Stimulated activated CD4-positive, alpha-beta T cell treated with anti-CD3 and anti-CD28 coated beads, Interleukin-4, amount 100 ng/mL, for 1 hour (primary cell): ENCODE data around the gene SOX18.
A peak's percentile ranks its signal among the peaks of the same experiment; 100 is the strongest.
"Not testable (repeated sequence)": the region's sequence is repeated elsewhere in the genome, so short reads cannot be mapped to it uniquely, and the experiment has no call there.

Source experiments
- DNase-seq: peaks from one replicate; pipeline ENCODE4 v3.0.0-alpha.2; 2020

Gene SOX18

GRCh38 chr20:64049060-64049877, at the start of gene SOX18:
SOX18 (minus strand) TSS chr20:64049639; CDS start chr20:64049516, 123 bp downstream.
- peak; percentile 34 for DNase-seq

GRCh38 chr20:64098471-64099013, 49.1 kb upstream of the SOX18 start:
- DNase-seq, result no peak

GRCh38 chr20:64096535-64096934, 47.1 kb upstream of the SOX18 start:
- no peak for DNase-seq

GRCh38 chr20:64095927-64096326, 46.5 kb upstream of the SOX18 start:
- no peak for DNase-seq

GRCh38 chr20:64095455-64095854, 46.0 kb upstream of the SOX18 start:
- DNase-seq, result no peak

GRCh38 chr20:64093013-64093503, 43.6 kb upstream of the SOX18 start:
- DNase-seq, result no peak

GRCh38 chr20:64092258-64093012, 43.0 kb upstream of the SOX18 start:
- DNase-seq, result no peak

- DNase-seq, result no peak
Observed at GRCh38 chr20:64091770-64092169, 42.3 kb upstream of the SOX18 start.

GRCh38 chr20:64091340-64091739, 41.9 kb upstream of the SOX18 start:
- no peak for DNase-seq

- DNase-seq, result no peak
Observed at GRCh38 chr20:64090165-64090564, 40.7 kb upstream of the SOX18 start.

GRCh38 chr20:64088586-64088985, 39.1 kb upstream of the SOX18 start:
- DNase-seq, result not testable (repeated sequence)

- not testable (repeated sequence) for DNase-seq
Observed at GRCh38 chr20:64087226-64087825, 37.9 kb upstream of the SOX18 start.

- DNase-seq, result no peak
Observed at GRCh38 chr20:64086801-64087200, 37.4 kb upstream of the SOX18 start.

GRCh38 chr20:64084685-64085152, 35.3 kb upstream of the SOX18 start:
- no peak for DNase-seq

GRCh38 chr20:64083804-64084684, 34.6 kb upstream of the SOX18 start, which contains the start of gene LKAAEAR1:
LKAAEAR1 (minus strand) TSS chr20:64084398; CDS start chr20:64084219, 179 bp downstream.
- DNase-seq, result no peak

GRCh38 chr20:64083378-64083803, 34.0 kb upstream of the SOX18 start:
- DNase-seq, result peak; percentile 74

- no peak for DNase-seq
Observed at GRCh38 chr20:64082820-64083377, 33.5 kb upstream of the SOX18 start.

GRCh38 chr20:64082126-64082731, 32.8 kb upstream of the SOX18 start:
- DNase-seq, result no peak

- DNase-seq, result no peak
Observed at GRCh38 chr20:64081624-64081964, 32.2 kb upstream of the SOX18 start.

GRCh38 chr20:64080813-64081623, 31.6 kb upstream of the SOX18 start:
- no peak for DNase-seq
